Activated naive CD4-positive, alpha-beta T cell treated with anti-CD3 and anti-CD28 coated beads, Interleukin-2, amount 10 ng/mL, durations not matched to agents 5 hours and 36 hours (primary cell): ENCODE data around the gene ZNF474. TPM values are rescaled to one million over a fixed set of nuclear protein-coding genes. Genes with fewer than 3 reads are reported as not detected.

Experiments used
- total RNA-seq, 2 experiments: library from RNA; stranded (reverse); gene quantifications; one replicate each; pipeline ENCODE4 v1.2.3, GENCODE V29; 2021

ZNF474 gene
- total RNA-seq, result not detected

GRCh38 chr5:122129306-122129705 is at the start of gene ZNF474:
ZNF474 (plus strand) TSS chr5:122129546; CDS start chr5:122151991, 22,445 bp downstream.

Other genes starting within 250 kb of the ZNF474 start
- 10 to 100 TPM in 1 of 2 experiments, 1 to 10 TPM in 1; 9.7 to 10.2 TPM for gene SRFBP1, start 167.6 kb upstream of the ZNF474 start, total RNA-seq
- not detected for gene LOX, start 51.3 kb upstream of the ZNF474 start, total RNA-seq
- not detected for gene SNCAIP, start 182.7 kb downstream of the ZNF474 start, total RNA-seq